GM21619 (cell line): ENCODE measurements around the gene CEACAM1.
"Not testable (repeated sequence)": the region's sequence is repeated elsewhere in the genome, so short reads cannot be mapped to it uniquely, and the experiment has no call there.

ENCODE experiments used
- ATAC-seq: cut with Tn5 transposase; IDR thresholded peaks from one replicate; pipeline ENCODE4 v1.9.1; 2021; ENCODE audit not compliant: unreplicated experiment

CEACAM1 gene

DNA sequence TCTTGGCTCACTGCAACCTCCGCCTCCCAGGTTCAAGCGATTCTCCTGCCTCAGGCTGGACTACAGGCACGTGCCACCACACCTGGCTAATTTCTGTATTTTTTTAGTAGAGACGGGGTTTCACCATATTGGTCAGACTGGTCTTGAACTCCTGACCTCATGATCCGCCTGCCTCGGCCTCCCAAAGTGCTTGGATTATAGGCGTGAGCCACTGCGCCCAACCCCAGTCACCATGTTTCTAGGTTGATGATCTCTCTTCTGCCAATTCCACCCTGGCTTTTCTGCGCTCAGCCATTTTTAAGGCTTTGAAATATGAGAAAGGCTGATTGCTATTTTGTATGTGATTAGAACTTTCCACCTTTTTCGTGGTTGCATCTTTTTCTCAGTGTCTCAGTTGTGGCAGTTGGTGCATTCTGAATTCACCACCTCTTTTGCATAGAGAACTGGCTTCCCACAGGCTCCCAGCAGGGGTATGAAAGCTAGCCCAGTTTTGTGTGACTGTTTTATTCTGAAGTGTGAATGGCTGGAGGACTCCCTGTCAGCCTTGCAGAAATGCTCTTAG, 15.5 kb downstream of the CEACAM1 start:
- peak; percentile 69 for ATAC-seq

- no peak for ATAC-seq
Observed at GRCh38 chr19:42512130-42512636, 16.1 kb downstream of the CEACAM1 start.

- ATAC-seq: no peak
Observed at GRCh38 chr19:42511340-42511739, 16.9 kb downstream of the CEACAM1 start.

GRCh38 chr19:42508892-42509444, 19.3 kb downstream of the CEACAM1 start:
- no peak for ATAC-seq

DNA sequence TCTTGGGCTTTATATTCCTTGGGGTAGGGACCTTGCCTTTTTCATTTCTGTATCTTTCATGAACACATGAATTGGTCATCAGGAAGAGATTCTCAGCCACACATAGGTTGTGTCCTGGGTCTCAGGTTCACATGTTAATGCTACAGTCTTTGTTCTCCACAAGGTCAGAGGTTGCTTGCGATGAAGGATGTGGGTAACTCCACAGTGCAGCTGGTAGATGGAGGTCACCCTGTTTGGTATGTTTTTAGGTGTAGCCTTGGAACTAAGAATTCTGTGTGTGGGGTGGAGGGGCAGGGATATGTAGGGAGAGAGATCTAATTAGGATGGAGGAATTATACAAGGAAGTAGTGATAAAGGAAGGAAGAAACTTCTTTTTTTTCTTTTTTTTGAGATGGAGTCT, 23.2 kb downstream of the CEACAM1 start:
- ATAC-seq: no peak

DNA sequence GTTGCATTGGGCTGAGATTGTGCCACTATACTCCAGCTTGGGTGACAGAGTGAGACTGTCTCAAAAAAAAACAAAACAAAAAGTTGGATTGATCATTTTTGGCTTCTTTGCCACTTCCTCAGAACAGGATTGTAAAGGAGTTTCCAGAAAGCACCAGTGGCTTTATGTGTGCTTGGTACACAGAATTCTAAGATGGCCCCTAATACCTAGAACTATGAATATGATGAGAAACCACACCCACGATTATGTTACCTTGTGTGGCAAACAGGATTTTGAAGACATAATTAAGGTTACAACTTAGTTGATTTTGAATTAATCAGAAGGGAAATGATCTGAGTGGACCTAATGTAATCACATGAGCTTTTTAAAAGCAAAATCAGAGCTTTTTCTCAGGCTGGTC, 26.5 kb downstream of the CEACAM1 start:
- no peak for ATAC-seq

DNA sequence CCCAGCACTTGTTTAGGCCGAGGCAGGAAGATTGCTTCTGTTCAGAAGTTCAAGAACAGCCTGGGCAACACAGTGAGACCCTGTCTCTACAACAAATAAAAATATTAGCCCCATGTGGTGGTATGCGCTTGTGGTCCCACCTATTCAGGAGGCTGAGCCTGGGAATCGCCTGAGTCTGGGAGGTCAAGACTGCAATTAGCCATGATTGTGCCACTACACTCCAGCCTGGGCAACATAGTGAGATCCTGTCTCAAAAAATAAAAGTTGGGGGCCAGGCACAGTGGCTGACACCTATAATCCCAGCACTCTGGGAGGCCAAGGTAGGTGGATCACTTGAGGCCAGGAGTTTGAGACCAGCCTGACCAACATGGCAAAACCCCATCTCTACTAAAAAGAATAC, 27.0 kb downstream of the CEACAM1 start:
- not testable (repeated sequence) for ATAC-seq

DNA sequence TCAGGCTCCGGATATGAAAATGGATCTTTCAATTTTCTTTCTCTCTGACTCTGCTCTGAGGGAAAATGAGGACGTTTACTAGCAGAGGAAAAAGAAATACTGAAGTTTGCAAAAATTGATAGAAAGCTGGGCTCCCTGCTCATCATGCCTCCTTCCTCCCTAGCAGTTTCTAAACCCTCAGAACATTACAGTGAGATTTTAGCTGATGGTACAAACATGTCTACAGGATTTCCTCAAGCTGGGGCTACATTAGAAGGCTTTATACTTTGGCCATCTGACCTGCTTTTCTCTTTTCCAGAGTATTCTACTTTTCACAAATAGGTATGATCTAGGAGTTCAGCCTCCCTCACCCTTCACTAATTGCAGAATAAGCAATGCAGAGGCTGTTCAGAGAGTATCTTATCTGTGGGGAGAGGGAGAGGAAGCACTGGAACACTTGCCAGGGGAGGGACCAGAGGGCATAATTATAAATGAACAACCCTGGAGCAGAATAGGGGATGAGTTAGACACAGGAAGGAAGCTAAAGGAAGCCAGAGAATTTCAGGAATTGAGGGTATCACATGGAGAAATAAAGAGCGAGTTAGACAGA, 30.0 kb downstream of the CEACAM1 start:
- ATAC-seq: no peak

DNA sequence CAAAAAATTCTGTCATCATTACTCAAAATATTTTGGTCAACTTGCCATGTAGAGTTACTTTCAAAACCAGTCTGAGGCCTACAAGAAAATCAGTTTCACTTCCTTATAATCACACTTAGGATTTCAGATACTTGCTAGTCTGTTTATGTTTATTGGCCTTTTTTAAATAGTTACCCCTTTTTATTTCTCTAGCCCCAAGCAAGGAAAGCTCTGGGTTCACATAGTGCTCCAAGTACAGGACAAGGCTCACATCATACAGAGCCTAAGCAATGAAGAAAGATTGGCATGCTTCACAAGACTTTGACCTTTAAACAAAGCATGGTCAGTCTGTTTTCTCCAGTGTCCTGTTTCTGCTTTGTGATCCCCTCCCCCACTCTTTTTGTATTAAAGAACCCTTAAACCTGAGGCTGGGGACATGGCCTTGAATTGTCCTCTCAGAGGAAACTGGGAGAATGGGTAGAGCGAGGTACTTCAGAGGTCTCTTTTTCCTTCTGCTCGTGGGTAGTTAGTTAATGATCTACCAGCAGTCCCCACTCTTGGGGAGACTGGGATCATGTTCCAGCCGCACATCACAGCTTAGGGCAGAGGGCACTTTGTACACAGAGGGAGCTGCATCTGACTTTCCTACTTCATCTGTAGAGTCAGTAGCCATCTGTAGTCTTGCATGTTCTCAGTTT, 30.7 kb downstream of the CEACAM1 start:
- ATAC-seq: peak; percentile 57

DNA sequence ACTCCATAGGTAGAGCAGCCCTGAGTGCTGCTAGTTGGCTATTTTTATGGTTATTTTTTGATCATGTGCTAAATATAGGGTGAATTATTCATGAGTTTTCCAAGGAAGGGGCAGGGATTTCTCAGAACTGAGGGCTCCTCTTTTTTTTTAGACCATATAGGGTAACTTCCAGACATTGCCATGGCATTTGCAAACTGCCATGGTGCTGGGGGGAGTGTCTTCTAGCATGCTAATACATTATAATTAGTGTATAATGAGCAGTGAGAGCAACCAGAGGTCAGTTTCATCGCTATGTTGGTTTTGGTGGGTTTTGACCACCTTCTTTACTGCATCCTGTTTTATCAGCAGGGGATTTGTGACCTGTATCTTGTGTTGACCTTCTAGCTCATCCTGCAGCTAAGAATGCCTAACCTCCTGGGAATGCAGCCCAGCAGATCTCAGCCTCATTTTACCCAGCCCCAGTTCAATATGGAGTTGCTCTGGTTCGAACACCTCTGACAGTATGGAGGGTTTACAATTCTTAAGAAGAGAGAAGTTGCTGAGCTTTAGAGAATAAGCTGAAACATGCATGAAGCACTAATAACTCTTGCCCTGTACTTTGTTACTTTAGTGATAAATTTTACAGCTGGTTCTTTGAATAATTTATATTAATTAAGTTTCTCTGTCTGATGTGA, 31.7 kb downstream of the CEACAM1 start:
- no peak for ATAC-seq

- no peak for ATAC-seq
Observed at GRCh38 chr19:42495663-42496062, 32.6 kb downstream of the CEACAM1 start.

- ATAC-seq: no peak
Observed at GRCh38 chr19:42494321-42494720, 34.0 kb downstream of the CEACAM1 start.

GRCh38 chr19:42488783-42489521, 39.3 kb downstream of the CEACAM1 start:
- ATAC-seq: no peak

DNA sequence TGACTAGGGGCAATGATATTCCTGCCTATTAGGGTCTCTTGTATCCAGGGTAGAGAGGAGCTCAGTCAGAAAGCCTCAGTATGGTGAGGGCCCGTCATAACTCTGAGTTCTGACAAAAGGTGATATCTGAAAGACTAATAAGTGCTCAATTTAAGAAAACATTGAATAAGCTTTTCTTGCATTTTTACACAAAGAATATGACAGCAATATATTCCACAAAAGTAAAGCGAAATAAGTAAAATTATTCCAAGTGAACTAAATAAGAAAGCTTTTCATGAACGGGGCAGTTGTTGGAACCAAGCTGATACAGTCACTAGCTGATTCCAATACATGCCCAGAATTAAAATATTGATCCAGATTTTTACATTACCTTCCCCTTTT, 40.5 kb downstream of the CEACAM1 start:
- no peak for ATAC-seq

DNA sequence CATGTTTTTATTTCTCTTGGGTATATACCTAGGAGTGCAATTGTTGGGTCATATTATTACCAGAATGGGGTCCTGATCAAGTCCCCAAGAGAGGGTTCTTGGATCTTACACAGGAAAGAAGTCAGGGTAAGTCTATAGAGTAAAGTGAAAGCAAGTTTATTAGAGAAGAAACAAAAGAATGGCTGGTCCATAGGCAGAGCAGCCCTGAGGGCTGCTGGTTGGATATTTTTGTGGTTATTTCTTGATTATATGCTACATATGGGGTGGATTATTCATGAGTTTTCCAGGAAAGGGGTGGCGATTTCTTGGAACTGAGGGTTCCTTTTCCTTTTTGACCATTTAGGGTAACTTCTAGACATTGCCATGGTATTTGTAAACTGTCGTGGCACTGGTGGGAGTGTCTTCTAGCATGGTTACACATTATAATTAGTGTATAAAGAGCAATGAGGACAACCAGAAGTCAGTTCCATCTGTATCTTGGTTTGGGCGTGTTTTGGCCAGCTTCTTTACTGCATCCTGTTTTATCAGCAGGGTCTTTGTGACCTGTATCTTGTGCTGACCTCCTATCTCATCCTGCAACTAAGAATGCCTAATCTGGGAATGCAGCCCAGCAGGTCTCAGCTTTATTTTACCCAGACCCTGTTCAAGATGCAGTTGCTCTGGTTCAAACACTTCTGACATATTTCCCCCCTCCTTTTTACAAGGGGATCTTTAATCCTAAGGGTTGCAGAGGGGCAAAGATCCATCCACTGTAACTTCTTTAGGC, 41.1 kb downstream of the CEACAM1 start:
- no peak for ATAC-seq

GRCh38 chr19:42485036-42485435, 43.2 kb downstream of the CEACAM1 start:
- ATAC-seq: not testable (repeated sequence)

DNA sequence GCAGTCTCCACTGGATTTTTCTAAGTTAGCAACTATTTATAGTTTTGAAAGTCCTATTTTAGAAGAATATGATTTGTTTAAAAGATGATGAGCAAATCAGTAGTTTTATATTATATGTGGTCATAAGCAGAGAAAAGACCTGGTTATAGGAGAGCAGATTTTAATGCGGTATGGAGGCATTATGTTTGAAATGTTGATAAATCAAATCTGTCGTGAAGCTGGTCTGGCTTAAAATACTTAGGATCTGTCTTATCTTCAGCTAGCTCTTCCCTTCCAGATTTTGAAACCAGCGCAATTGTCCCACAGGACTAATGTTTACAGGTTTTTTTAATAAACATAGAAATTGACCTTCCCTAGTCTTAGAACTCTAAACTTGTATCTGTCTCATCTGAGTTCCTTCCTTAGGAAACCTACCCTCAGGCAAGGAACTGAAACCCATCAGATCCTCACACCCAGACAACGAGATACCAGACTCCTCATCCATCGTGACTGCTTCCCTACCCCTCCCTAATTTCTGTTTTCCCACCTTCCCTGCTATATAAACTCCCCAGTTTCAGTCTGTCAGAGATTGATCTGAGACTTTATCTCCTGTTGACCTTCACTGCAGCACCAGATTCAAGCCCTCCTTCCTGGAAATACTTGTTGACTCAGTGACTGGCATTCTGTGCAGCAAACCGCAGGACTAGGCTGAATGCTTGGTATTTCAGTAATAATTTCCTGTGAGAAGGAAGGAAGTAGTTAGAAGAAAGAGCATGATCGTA, 47.8 kb downstream of the CEACAM1 start:
- ATAC-seq: no peak

- ATAC-seq: no peak
Observed at GRCh38 chr19:42479736-42480135, 48.5 kb downstream of the CEACAM1 start.

DNA sequence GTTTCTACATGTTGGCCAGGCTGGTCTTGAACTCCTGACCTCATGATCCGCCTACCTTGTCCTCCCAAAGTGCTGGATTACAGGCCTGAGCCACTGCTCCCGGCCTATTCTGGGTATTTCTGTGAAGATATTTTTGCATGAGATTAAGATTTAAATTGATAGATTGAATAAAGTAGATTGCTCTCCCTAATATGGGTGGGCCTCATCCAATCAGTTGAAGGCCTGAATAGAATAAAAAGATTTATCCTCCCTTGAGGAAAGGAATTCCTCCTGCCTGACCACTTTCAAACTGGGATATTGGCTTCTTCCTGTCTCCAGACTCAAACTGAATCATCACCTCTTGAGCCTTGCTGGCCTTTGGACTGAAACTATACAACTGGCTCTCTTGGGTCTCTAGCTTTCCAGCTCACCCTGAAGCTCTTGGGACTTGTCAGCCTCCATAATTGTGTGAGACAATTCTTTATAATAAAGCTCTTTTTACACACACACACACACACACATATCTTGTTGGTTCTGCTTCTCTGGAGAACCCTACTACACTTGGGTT, 49.4 kb downstream of the CEACAM1 start:
- no peak for ATAC-seq
